ENCODE data around the gene STKLD1.

DNA sequence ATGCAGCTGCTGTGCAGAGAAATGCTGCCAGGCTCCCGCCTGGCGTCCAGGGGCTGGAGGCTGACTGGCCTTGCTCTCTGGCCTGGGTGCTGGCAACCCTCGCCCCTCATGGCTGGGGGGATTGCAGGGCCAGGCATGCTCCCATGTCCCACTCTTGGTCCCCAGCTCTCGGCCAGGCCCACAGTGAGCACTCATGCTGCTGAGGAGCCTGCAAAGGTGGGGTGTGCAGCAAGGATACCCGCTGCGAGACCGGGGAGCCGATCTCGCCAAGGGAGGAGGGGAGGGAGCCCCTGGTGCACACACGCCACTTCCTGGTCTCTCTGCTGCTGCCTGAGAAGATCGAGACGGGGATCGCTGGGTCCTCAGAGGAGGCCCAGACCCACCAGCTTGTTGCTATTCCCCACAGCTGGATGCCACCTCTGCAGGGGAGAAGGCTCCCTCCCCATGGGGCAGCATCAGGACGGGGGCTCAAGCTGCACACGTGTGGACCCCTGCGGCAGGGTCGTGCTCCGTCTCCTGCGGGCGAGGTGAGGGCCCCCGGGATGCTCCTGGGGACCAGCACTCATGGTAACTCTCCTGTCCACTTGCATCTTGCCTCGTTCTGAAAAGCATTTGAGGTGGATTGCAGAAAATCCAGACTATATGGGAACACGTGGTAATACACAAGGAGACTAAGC is 69.3 kb downstream of the STKLD1 start:
- TF ChIP-seq CTCF (IDR thresholded peaks at IDR 0.05) (no peak), POLR2AphosphoS5 (IDR thresholded peaks at IDR 0.05) (no peak), POLR2A (IDR thresholded peaks at IDR 0.05) (no peak), EP300 (IDR thresholded peaks at IDR 0.05; ENCODE audit: low read depth) (no peak)
